K562 (cell line): ENCODE results near the gene NPAS3.

Source experiments
- CEBPB ChIP-seq: fragments of 450-650 bp; IDR thresholded peaks from 2 replicates; pipeline ENCODE4 v1.6.1; 2016; ENCODE audit warnings: missing genetic modification characterization, missing compliant biosample characterization
- CTCF ChIP-seq, 3 experiments: IDR thresholded peaks in 2 of 3; conservative IDR thresholded peaks in 1 of 3; 2 replicates each; pipeline ENCODE4 v1.5.1; 2011 to 2012; ENCODE audit warnings: low read length in 3 of 3, mild to moderate bottlenecking in 3 of 3, control low read depth in 2 of 3, improper control_type of control experiment in 1 of 3, inconsistent platforms in 1 of 3, low read depth in 1 of 3, mixed read lengths in 1 of 3, moderate library complexity in 1 of 3; ENCODE audit not compliant: insufficient read depth in 2 of 3
- EGR1 ChIP-seq: fragments of 450-650 bp; conservative IDR thresholded peaks from 2 replicates; pipeline ENCODE4 v1.6.1; 2017; ENCODE audit warnings: mild to moderate bottlenecking
- EP300 ChIP-seq: IDR thresholded peaks from 2 replicates; pipeline ENCODE4 v1.6.1; 2012; ENCODE audit warnings: low read length, improper control_type of control experiment
- HMG20B ChIP-seq: fragments of 250-450 bp; sonication (Bioruptor Pico); IDR thresholded peaks from 2 replicates; pipeline ENCODE4 v1.5.0; 2021; ENCODE audit warnings: mild to moderate bottlenecking
- HOMEZ ChIP-seq: fragments of 250-450 bp; sonication (Bioruptor Pico); IDR thresholded peaks from 2 replicates; pipeline ENCODE4 v1.4.0; 2020; ENCODE audit warnings: mild to moderate bottlenecking, moderate library complexity
- KLF6 ChIP-seq: fragments of 250-450 bp; sonication (Bioruptor Pico); IDR thresholded peaks from 2 replicates; pipeline ENCODE4 v1.4.0; 2020; ENCODE audit warnings: mild to moderate bottlenecking, moderate library complexity, borderline replicate concordance
- POLR2AphosphoS2 ChIP-seq: IDR thresholded peaks from 2 replicates; pipeline ENCODE4 v1.6.1; 2012; ENCODE audit warnings: low read length, improper control_type of control experiment
- RAD51 ChIP-seq: fragments of 450-650 bp; IDR thresholded peaks from 2 replicates; pipeline ENCODE4 v1.7.1; 2016; ENCODE audit warnings: low read depth, mild to moderate bottlenecking, borderline replicate concordance
- TBP ChIP-seq: optimal IDR thresholded peaks from 2 replicates; pipeline ENCODE3; 2011; ENCODE audit warnings: low read depth, low read length, improper control_type of control experiment
- USF1 ChIP-seq: sonication (generic); formaldehyde crosslinking; IDR thresholded peaks from 2 replicates; pipeline ENCODE4 v1.9.0; 2022; ENCODE audit warnings: mild to moderate bottlenecking, missing genetic modification reagents
- USF2 ChIP-seq: sonication (generic); formaldehyde crosslinking; IDR thresholded peaks from 2 replicates; pipeline ENCODE4 v1.5.0; 2020; ENCODE audit warnings: missing genetic modification reagents
- ZNF644 ChIP-seq: fragments of 200-800 bp; sonication (Bioruptor generic); IDR thresholded peaks from 2 replicates; pipeline ENCODE4 v1.6.1; 2016; ENCODE audit warnings: low read depth, missing genetic modification characterization, missing compliant biosample characterization

GRCh38 chr14:33452995-33453394 lies 514.3 kb downstream of the NPAS3 start:
- no peak for TF ChIP-seq HMG20B (CRISPR knock-in tag)
- TF ChIP-seq CEBPB (tag), result no peak
- no peak for TF ChIP-seq ZNF644 (tag)
- TF ChIP-seq RAD51, result no peak
- no peak for TF ChIP-seq USF1 (CRISPR knock-in tag)
- TF ChIP-seq EGR1, result no peak
- no peak for TF ChIP-seq EP300
- TF ChIP-seq KLF6 (CRISPR knock-in tag), result no peak
- no peak for TF ChIP-seq CTCF (IDR thresholded peaks at IDR 0.05 in 2 of 3, conservative IDR thresholded peaks at IDR 0.05 in 1 of 3; ENCODE audit: insufficient read depth in 2 of 3, low read depth in 1 of 3, low read length in 3 of 3)
- no peak for TF ChIP-seq USF2 (CRISPR knock-in tag)
- TF ChIP-seq POLR2AphosphoS2, result no peak
- TF ChIP-seq HOMEZ (CRISPR knock-in tag), result no peak
- no peak for TF ChIP-seq TBP
